Suprapubic skin (tissue), 4 donors: ENCODE results near the gene FLYWCH2. TPM values are rescaled to one million over a fixed set of nuclear protein-coding genes. Genes with fewer than 3 reads are reported as not detected.
A peak's percentile ranks its signal among the peaks of the same experiment; 100 is the strongest.

Experiments
- DNase-seq, 2 donors: peaks; one replicate each; pipeline ENCODE4 v3.0.0-alpha.2; 2019; ENCODE audit warnings: low spot score in 2 of 2
- H3K27ac ChIP-seq: fragments of 200-600 bp; sonication (generic); one replicate; pipeline ENCODE4 v1.5.1; 2019
- H3K27me3 ChIP-seq: fragments of 200-600 bp; sonication (generic); one replicate; pipeline ENCODE4 v1.5.1; 2019
- H3K36me3 ChIP-seq: fragments of 200-600 bp; sonication (generic); one replicate; pipeline ENCODE4 v1.5.1; 2019
- H3K4me1 ChIP-seq: fragments of 200-600 bp; sonication (generic); one replicate; pipeline ENCODE4 v1.5.1; 2019
- H3K4me3 ChIP-seq: fragments of 200-600 bp; sonication (generic); one replicate; pipeline ENCODE4 v1.5.1; 2019; ENCODE audit warnings: mild to moderate bottlenecking
- H3K9me3 ChIP-seq: fragments of 200-600 bp; sonication (generic); one replicate; pipeline ENCODE4 v1.5.1; 2019
- CTCF ChIP-seq, 2 donors: fragments of 200-600 bp in 1 of 2; fragments of 450-650 bp in 1 of 2; sonication (generic) in 1 of 2; IDR thresholded peaks; one replicate each; pipeline ENCODE4 v1.5.1; 2016 to 2019; ENCODE audit warnings: antibody characterized with exemption in 2 of 2, mild to moderate bottlenecking in 1 of 2, moderate library complexity in 1 of 2
- EP300 ChIP-seq: sonication (generic); formaldehyde crosslinking; IDR thresholded peaks from one replicate; pipeline ENCODE4 v1.6.1; 2017; ENCODE audit warnings: antibody characterized with exemption
- POLR2A ChIP-seq, 2 donors: fragments of 450-650 bp; IDR thresholded peaks; one replicate each; pipeline ENCODE4 v1.6.1; 2017; ENCODE audit warnings: antibody characterized with exemption in 2 of 2, mild to moderate bottlenecking in 2 of 2, moderate library complexity in 2 of 2
- POLR2AphosphoS5 ChIP-seq, 3 donors: sonication (generic); formaldehyde crosslinking; IDR thresholded peaks; one replicate each; pipeline ENCODE4 v1.6.1; 2017; ENCODE audit warnings: antibody characterized with exemption in 3 of 3
- WGBS: methylation state at CpG from one replicate; pipeline ENCODE4 v1.1.5; 2018; 5-methylcytosine and 5-hydroxymethylcytosine counted together
- total RNA-seq, 4 donors: library from RNA; depleted of rRNA; stranded (reverse); fragments of >200 nt; gene quantifications; one replicate each; pipeline ENCODE4 v1.1.0, GENCODE V29; 2016

FLYWCH2 gene
- total RNA-seq, 4 donors from 2014 or later: 31.5 to 42.1 (median 34.7) TPM

- H3K9me3 ChIP-seq: no peaks in the 10 kb centered on the region
- H3K27ac ChIP-seq: no peak overlapping the region
- H3K36me3 ChIP-seq: no peaks in the 10 kb centered on the region
- TF ChIP-seq EP300 (no peak), CTCF (IDR thresholded peaks at IDR 0.05) (no peak), POLR2AphosphoS5 (IDR thresholded peaks at IDR 0.05) (no peak), POLR2A (IDR thresholded peaks at IDR 0.05) (no peak)
- peaks cover 10% of the 10 kb centered on the region for H3K4me1 ChIP-seq
- 81% methylated on average over 7 of the region's 18 CpGs for WGBS
- peaks cover 16% of the 10 kb centered on the region for H3K27me3 ChIP-seq
- no peak for DNase-seq
- peak overlapping the region; percentile 26 for H3K4me3 ChIP-seq
These were observed 41.2 kb upstream of the FLYWCH2 start for GRCh38 chr16:2841606-2842339.

GRCh38 chr16:2842340-2843000, 40.5 kb upstream of the FLYWCH2 start:
- H3K9me3 ChIP-seq: no peaks in the 10 kb centered on the region
- no peaks in the 10 kb centered on the region for H3K36me3 ChIP-seq
- WGBS: 50% methylated on average over 17 of the region's 40 CpGs
- H3K4me3 ChIP-seq: peak overlapping the region; percentile 26
- peaks cover 10% of the 10 kb centered on the region for H3K4me1 ChIP-seq
- no peak overlapping the region for H3K27ac ChIP-seq
- TF ChIP-seq CTCF (IDR thresholded peaks at IDR 0.05) (peak in 1 of 2 donors; percentile 47), POLR2AphosphoS5 (IDR thresholded peaks at IDR 0.05) (no peak), EP300 (no peak)
- peaks cover 15% of the 10 kb centered on the region for H3K27me3 ChIP-seq
- DNase-seq: peak in 1 of 2 donors; percentile 76

- DNase-seq: no peak
- TF ChIP-seq EP300 (no peak), CTCF (IDR thresholded peaks at IDR 0.05) (no peak), POLR2A (IDR thresholded peaks at IDR 0.05) (no peak), POLR2AphosphoS5 (IDR thresholded peaks at IDR 0.05) (no peak)
- Histone ChIP-seq H3K27ac (no peak overlapping the region), H3K9me3 (no peaks in the 10 kb centered on the region), H3K36me3 (no peaks in the 10 kb centered on the region), H3K27me3 (peaks cover 15% of the 10 kb centered on the region), H3K4me3 (no peak overlapping the region), H3K4me1 (peaks cover 10% of the 10 kb centered on the region)
- 83% methylated on average over 7 of the region's 8 CpGs for WGBS
These were observed 39.5 kb upstream of the FLYWCH2 start for GRCh38 chr16:2843526-2843925.

- Histone ChIP-seq H3K4me3 (no peak overlapping the region), H3K9me3 (no peaks in the 10 kb centered on the region), H3K36me3 (no peaks in the 10 kb centered on the region), H3K27me3 (peaks cover 26% of the 10 kb centered on the region), H3K4me1 (peaks cover 10% of the 10 kb centered on the region), H3K27ac (no peak overlapping the region)
- TF ChIP-seq CTCF (IDR thresholded peaks at IDR 0.05): no peak
- TF ChIP-seq EP300: no peak
- TF ChIP-seq POLR2A (IDR thresholded peaks at IDR 0.05): no peak
- TF ChIP-seq POLR2AphosphoS5 (IDR thresholded peaks at IDR 0.05): no peak
- WGBS: 72% methylated on average over 5 of the region's 5 CpGs
- DNase-seq: no peak
These were observed 37.9 kb upstream of the FLYWCH2 start for GRCh38 chr16:2845116-2845515.

GRCh38 chr16:2846511-2847310, 36.3 kb upstream of the FLYWCH2 start:
- Histone ChIP-seq H3K4me1 (peaks cover 7% of the 10 kb centered on the region), H3K4me3 (no peak overlapping the region), H3K27ac (no peak overlapping the region), H3K36me3 (no peaks in the 10 kb centered on the region), H3K27me3 (peaks cover 21% of the 10 kb centered on the region), H3K9me3 (no peaks in the 10 kb centered on the region)
- DNase-seq: no peak
- 54% methylated on average over 3 of the region's 3 CpGs for WGBS
- TF ChIP-seq EP300 (no peak), POLR2AphosphoS5 (IDR thresholded peaks at IDR 0.05) (no peak), POLR2A (IDR thresholded peaks at IDR 0.05) (no peak)
